GM12873 (cell line): ENCODE data around the gene AKAP6.
A peak's percentile ranks its signal among the peaks of the same experiment; 100 is the strongest.

Experiments
- TF ChIP-seq, protein P1 (sequence below): IDR thresholded peaks from 2 replicates; pipeline ENCODE4 v1.5.1; 2012; ENCODE audit warnings: low read depth, mild to moderate bottlenecking, moderate library complexity, low read length, control low read depth; ENCODE audit not compliant: insufficient read depth; ENCODE audit errors: missing control alignments

Gene AKAP6

GRCh38 chr14:32552766-32553165 lies 223.7 kb downstream of the AKAP6 start:
- TF ChIP-seq, protein P1, sequence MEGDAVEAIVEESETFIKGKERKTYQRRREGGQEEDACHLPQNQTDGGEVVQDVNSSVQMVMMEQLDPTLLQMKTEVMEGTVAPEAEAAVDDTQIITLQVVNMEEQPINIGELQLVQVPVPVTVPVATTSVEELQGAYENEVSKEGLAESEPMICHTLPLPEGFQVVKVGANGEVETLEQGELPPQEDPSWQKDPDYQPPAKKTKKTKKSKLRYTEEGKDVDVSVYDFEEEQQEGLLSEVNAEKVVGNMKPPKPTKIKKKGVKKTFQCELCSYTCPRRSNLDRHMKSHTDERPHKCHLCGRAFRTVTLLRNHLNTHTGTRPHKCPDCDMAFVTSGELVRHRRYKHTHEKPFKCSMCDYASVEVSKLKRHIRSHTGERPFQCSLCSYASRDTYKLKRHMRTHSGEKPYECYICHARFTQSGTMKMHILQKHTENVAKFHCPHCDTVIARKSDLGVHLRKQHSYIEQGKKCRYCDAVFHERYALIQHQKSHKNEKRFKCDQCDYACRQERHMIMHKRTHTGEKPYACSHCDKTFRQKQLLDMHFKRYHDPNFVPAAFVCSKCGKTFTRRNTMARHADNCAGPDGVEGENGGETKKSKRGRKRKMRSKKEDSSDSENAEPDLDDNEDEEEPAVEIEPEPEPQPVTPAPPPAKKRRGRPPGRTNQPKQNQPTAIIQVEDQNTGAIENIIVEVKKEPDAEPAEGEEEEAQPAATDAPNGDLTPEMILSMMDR = no peak

DNA sequence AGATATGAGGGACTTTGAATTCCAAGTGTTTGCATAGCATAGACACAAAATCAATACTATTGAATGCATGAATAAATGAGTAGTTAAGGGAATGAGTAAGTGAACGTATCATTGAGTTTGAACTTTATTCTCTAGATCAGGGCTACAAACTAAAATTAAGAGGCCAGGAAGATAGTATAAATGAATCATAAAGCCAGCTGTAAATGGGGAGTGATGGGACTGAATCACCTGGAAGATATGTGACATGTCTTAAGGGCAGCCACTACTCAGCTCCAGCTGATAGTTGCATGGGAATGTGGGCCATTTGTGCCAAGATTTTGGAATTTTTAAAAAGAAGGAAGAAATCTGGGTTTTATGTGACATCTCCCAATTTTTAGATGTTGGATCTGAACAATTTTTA lies 229.9 kb downstream of the AKAP6 start:
- TF ChIP-seq, protein P1 = no peak

DNA sequence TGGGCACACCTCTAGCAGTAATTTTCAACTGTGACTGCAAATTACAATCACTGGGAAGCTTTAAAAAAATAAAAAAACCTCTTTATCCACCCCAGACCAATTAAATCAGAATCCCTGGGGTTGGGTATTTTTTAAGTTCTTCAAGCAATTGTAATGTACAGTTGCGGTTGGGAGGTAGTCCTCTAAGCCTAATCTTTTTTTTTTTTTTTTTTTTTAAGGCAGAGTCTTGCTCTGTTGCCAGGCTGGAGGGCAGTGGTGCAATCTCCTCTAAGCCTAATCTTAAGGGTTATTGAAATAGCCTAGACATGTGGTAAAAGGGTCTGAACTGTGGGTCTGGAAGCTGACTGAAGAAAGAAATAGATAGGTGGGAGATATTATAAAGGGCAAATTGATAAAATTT lies 230.5 kb downstream of the AKAP6 start:
- TF ChIP-seq, protein P1 = no peak

DNA sequence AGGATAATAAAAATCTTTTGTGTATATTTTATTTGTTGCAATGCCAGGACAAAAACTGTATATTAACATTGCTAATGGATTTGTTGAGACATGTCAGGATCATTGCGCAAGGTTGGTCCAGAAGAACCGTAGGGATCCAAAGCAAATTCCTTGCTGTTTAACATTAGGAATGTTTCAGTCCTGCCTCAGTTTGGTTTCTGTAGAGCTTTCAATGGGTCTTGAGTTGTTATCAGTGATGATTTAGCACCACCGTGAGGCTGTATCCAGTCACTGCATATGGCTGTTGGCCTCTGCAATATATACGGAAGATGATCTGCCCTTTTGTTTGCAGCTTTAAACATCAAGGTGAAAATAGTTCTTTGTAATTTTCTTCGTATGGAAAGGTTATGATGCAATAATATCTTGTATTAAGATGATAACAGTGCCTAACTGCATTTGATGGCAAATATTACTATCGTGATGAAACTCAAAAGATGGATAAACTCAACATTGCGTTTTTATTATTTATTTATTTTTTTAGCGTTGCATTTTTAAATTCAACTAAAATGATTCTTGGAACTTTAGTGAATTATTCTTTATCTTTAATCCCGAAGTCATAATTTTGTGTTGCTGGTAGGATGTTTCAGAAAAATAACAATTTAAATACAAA lies 231.2 kb downstream of the AKAP6 start:
- TF ChIP-seq, protein P1 = peak; percentile 85

DNA sequence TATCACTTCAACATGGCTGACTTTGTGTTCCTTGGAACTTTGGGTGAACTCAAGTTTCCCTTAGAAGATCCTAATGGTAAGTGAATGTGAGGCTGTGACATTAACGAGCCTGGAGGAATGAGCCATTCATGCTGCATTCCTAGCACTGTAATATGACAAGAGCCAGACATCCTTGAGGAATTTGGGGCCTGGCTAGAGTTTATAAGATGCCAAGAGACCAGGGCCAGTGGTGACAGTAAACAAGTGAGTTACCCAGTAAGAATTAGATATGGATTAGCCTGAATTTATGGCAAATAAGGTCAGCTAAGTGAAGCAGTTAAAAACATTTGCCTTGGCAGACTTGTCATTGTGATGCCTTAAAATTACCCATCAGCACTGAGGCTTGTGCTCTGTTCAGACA lies 232.4 kb downstream of the AKAP6 start:
- TF ChIP-seq, protein P1 = no peak

- TF ChIP-seq, protein P1 = no peak
These were observed 235.5 kb downstream of the AKAP6 start for GRCh38 chr14:32564596-32564995.

- TF ChIP-seq, protein P1 = no peak
These were observed 236.2 kb downstream of the AKAP6 start for GRCh38 chr14:32565256-32565655.
